GM21619 (cell line): ENCODE data around the gene AURKB.
"Not testable (repeated sequence)": the region's sequence is repeated elsewhere in the genome, so short reads cannot be mapped to it uniquely, and the experiment has no call there.

Source experiments
- ATAC-seq: cut with Tn5 transposase; IDR thresholded peaks from one replicate; pipeline ENCODE4 v1.9.1; 2021; ENCODE audit not compliant: unreplicated experiment

Gene AURKB

DNA sequence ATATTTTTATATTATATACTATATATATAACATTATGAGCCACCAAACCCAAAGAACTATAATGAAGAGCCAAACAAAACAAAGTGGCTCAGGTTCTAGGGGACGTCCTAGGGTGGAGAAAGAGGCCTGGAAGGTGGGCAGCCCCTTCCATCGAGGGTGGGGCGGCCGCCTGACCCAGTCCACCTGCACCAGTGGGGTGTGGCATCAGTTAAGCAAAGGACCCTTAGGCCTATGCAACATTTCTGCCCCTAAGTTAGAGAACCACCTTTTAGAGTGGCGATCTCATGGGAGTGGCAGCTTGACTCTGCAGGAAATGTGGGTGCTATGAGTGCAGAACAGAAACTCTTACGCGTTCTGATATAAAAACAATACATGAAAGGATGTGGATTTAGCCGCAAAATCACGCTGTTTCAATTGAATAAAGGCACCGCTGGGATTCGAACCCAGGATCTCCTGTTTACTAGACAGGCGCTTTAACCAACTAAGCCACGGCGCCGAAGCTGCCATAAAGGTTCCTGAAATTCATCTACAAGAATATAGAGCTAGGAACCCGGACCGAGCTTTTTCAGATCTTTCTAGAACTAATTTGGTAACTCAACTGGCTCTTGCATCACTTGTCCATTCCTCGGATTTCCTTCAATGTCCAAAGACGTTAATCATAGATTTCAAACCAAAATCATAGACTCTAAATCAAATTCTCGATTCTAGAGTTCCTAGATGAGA, 15.6 kb upstream of the AURKB start:
- ATAC-seq = no peak

DNA sequence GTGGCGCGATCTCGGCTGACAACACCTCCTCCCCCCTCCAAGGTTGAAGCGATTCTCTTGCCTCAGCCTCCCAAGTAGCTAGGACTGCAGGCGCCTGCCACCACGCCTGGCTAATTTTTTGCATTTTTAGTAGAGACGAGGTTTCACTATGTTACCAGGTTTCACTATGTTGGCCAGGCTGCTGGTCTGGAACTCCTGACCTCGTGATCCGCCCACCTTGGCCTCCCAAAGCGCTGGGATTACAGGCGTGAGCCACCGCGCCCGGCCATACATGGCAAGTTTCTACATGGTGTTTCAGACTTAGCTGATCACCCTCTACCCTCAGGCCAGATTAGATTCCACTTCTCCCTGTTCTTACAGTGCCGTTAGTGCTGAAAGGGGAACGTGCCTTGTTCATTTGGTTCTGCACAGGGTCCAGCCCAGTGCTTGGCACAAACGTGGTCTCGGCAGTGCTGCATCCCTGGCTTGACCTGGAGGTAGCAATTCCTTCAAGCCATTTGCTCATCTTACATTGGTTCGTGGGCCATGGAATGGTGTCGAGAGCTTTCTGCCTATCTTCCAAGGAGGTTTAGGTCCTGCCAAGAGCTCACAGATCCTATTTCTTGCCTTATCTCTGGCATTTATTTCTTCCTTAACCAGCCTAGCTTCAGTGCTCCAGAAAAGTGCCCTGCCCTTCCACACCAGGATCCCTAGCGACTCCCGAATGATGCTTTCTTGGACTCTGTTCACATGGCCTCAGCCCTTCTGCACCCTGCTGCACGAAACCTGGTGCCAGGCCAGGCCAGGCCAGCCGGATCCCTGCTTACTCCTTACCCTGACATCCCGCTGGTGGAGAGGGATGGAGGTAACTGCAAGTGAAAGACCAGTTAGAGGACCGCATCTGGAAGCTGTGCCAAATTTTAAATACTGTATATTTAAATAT, 14.8 kb upstream of the AURKB start:
- no peak for ATAC-seq

DNA sequence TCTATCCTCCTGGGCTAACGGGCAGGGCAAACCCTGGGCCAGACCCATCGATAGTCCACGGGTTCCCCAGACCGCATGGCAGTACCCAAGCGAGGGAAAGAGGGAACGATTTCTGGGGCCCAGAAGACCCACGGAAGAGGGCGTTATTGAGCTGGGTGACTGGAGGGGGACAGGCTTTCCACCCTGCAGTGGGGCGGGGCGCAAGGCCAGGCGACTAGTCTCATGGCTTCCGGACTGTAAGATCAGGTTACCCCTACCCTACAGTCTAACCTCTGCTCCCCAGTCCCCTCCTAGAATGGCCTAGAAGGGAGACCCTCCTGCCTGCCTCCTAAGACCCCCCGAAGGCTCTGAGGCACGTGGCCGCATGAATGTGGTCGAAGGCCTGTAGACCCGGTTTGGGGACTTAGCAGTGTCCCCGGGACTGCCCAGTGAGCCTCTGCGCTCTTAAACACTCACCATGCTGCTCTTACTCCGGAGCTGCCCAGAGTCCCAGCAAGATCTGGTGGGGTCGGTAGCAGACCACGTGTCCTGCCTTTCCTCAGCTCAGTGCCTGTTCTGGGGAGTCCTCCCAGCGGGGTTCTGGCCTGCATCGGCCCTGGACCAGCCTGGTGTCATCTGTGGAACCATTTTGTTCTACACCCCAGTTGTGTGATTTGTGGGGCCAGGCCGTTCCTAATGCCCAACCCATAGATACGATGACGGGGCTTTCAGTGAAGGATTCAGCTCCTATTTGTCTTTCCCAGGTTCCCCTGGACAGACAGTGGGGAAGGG, 13.2 kb upstream of the AURKB start:
- no peak for ATAC-seq

DNA sequence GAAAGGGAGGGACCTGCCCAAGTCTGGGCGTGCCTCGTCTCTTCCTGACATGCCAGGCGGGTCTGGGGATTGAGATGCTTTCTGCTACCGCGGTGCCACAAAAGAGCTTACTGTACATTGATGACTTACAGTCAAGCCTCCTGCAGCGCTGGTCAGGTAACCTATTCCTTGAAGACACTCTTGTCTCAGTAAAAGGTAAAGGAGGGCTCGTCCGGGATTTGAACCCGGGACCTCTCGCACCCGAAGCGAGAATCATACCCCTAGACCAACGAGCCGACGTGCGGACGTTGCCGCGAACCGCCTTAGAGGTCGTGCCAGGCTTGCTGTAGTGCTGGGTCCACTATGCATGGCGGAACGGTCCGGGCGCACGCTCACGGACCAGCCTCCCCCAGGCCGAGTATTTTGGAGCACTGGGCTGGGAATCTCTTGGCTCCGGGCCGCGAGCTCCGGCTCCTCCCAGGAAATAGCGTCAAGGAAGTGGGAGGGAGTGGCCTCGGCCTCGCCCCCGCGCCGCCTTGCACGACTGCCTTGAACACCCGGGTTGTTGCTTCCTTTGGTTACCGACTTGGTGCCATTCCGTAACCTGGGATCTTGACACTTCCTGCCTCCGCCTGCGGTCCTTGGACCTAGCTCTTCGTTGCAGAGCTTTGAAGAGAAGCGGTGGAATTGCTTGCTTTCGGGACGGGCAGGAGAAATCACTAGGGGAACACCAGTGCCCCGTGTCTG, 12.4 kb upstream of the AURKB start:
- ATAC-seq = peak; percentile 27

DNA sequence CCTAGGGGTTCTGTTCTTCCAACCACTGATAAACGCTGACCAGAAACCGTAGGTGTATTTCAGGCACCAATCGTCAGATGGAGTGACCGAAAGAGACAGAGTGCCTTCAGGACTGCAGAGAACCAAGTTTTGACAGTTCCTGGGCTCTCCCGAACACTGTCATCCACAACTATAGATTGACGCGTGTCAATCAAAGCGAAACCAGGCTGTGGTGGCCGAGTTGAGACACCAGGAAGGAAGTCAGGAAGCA, 11.9 kb upstream of the AURKB start:
- peak; percentile 24 for ATAC-seq

DNA sequence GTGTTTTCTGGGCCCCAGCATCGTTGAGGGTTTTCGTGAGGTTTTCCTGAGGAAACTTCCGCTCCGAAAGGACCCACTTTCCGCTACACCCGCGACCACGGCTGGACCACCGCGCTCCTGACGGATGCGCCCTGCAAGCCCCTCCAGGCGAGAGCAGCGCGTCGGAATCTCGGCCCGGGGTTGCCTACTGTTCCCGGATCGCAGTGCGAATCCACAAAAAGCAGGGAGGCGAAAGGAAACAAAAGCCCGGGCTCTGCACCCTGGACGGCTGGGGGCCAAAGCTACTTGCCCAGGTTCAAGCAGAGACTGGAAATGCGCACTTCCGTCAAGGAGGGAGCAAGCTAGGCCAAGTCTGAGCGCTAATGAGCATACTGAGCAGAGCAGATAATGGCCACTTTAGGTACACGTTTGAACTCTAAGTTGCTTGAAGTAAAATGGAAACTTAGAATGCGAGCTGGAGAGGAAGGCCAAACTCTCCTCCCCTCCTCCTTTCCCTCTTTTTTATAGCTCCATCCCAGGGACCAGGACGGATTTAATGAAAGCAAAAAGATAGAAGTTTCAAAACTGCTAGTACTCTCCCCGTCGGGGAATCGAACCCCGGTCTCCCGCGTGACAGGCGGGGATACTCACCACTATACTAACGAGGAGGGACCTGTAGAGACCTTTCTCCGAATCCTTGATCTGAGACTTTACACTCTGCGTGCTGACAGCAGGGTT, 11.4 kb upstream of the AURKB start:
- ATAC-seq = peak; percentile 40

DNA sequence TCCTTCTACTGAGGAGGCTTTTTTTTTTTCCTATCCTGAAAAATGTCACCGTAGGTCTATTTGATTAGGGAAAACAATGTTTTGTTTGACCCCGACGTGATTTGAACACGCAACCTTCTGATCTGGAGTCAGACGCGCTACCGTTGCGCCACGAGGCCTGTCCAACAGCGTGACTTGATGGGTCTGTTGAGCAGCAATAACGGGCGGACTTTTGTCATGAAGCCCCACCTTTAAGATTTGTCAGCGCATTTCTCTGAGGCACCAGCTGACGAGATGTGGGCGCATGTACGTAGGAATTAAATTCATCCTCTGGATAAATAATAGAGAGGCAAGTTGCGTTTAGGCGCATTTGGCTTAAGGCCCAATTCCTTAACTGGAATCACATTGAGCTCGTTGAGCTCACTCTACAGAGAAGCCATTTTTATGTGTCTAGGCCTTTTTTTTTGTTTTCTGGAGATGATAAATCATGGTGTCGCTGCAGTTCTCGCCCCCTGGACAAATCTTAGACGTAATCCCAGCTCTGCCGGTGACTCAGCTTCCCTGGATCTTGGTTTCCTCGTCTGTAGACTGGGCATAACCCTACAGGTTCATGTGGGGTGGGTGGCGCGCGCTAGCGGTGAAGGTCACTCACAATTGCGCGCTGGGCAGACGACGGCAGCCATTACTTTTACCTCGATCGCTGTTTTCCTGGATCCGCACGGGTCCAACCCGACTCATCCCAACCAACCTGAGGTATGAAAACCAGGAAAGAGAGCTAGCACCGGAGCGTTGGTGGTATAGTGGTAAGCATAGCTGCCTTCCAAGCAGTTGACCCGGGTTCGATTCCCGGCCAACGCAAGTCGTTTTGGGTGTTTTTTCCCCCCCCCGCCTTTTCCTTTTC, 10.6 kb upstream of the AURKB start:
- no peak for ATAC-seq

DNA sequence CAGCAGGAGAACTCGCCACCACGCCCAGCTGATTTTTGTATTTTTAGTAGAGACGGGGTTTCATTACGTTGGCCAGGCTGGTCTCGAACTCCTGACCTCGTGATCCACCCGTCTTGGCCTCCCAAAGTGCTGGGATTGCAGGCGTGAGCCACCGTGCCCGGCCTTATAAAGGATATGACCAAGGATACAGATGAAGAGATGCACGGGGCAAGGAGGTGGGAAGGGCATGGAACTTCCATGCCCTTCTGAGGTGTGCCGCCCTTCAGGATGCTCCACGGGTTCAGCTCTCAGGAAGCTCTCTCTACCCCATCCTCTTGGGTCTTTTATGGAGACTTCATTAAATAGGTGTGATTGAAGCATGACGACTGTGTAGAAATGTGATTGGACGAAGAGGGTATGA, 3.6 kb upstream of the AURKB start:
- not testable (repeated sequence) for ATAC-seq

DNA sequence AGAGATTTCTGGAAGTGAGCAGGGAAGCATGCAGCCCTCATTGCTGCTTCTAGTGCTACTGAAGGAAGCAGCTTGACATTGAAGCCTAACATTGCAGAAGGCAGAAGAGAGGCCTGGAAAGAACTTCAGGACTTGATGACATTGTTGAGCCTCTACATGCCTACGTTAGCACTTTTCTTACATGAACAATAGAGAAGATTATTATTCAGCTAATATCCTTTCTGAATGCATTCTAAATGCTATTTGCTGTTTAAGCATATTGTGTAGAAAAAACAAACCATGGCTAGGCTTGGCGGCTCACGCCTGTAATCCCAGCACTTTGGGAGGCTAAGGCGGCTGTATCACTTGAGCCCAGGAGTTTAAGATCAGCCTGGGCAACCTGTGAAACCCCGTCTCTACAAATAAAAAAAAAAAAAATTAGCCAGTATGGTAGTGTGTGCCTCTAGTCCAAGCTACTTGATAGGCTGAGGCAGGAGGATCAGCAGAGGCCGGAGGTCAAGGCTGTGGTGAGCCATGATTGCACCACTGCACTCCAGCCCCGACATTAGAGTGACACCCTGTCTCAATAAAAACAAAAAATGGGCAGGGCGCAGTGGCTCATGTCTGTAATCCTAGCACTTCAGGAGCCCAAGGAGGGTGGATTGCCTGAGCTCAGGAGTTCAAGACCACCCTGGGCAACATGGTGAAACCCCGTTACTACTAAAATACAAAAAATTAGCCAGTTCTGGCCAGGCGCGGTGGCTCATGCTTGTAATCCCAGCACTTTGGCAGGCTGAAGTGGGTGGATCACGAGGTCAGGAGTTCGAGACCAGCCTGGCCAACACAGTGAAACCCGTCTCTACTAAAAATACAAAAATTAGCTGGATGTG, 2.2 kb upstream of the AURKB start:
- ATAC-seq = no peak

DNA sequence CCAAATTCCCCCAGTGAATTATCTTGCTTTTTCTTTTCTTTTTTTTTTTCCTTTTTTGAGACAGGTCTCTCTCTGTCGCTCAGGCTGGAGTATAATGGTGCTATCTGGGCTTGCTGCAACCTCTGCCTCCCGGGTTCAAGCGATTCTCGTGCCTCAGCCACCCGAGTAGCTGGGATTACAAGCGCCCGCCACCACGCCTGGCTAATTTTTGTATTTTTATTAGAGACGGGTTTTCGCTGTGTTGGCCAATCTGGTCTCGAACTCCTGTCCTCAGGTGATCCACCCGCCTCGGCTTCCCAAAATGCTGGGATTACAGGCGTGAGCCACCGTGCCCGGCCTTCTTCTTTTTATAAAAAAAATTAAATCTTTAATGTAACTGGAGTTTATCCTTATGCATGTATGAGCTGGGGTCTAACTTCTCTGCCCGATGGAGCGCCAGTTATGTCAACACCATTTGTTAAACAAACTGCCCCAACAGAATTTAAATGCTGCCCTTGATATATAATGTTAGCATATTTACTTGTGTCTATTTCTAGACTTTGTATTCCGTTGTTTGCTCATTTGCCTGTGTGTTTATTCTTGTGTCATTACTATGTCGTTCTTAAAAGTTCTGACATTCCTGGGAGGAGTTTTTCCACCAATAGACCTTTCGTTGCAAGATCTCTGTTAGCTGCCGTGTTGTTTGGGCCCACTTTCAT, 535 bp upstream of the AURKB start:
- no peak for ATAC-seq

DNA sequence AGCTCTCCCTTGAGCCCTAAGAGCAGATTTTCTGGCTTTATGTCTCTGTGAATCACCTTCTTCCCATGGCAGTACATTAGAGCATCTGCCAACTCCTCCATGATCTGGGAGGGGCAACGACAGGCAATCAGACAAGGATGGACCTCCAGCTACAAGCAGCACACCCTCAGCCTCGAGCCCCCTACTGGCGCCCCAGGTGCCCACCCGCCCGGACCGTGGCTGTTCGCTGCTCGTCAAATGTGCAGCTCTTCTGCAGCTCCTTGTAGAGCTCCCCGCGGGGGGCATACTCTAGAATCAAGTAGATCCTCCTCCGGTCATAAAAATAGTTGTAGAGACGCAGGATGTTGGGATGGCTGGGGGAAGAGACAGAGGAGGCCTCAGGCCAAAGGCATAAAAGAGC, 3.8 kb downstream of the AURKB start:
- ATAC-seq = no peak

DNA sequence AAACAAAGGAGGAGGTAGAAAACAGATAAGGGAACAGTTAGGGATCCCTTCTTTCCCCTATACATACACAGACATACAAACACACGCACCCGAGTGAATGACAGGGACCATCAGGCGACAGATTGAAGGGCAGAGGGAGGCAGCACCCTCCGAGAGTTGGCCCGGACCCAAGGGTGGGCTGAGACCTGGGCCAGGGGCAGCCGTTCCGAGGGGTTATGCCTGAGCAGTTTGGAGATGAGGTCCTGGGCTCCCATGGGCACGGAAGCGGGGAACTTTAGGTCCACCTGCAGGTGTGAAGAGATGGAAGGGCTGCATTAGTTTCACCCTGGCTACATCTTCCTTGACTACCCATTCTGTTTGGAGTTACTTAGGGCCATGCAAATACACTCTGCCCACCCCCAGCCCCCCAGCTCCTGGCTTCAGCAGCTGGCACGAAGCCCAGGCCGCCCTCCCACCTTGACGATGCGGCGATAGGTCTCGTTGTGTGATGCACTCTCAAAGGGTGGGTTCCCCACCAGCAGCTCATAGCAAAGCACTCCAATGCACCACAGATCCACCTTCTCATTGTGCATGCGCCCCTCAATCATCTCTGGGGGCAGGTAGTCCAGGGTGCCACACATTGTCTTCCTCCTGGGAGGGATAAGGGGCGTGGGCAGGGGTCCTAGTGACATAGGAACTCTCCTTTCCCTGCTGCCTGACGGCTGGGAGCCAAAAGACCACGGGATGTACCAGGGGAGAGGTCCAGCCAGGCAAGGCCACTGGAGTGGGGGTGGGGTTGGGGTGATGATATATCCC, 5.4 kb downstream of the AURKB start:
- no peak for ATAC-seq

DNA sequence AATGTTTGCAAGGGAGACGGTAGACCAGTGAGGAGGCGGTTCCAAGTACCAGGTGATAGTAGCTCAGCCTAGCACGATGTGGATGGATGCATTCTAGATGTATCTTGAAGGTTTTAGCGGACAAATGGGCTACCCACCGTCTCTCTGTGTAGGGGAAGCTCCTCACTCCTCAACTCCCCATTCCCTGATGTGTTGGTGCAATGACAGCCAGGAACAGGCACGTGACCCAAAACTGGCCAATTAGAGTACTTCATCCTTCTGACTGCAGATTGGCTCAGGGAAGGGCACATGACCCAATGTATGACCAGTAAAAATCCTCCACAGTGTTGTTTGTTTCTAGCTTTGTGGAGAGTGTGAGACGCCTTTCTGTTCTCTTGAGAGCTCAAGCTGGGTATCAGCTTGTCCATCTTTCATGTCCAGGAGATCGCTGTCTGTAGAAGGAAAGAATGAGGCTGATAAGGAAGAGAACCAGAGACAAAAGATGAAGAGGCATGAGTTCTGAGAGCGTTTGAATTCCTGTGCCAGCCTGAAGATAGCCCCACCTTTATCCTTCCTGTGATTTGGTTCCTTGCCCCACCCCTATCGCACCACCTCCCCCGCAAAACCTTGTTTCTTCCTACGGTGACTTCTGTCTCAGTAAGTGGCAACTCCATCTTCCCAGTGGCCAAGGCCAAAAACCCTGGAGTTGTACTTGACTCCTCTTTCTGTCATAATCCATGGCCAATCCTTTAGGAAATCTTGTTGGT, 18.1 kb downstream of the AURKB start:
- ATAC-seq = peak; percentile 34

DNA sequence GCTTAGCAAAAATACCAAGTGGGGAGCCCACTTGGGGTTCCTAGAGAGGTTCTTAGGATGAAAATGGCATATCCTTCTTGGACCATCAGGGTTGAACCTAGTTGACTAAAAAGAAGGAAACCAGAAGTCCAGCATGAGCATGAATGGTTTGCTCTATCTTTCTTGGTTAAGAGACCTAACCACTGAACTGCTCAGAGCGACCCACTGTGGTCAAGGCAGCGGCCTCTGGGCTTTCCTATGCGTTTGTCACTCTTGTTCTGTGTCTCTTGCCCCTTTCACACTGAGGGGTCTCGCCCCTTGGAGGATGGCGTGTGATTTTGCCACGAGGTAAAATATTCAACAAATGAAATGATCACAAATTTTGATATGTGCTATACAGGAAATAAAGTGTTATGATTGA, 19.9 kb downstream of the AURKB start:
- ATAC-seq = no peak

DNA sequence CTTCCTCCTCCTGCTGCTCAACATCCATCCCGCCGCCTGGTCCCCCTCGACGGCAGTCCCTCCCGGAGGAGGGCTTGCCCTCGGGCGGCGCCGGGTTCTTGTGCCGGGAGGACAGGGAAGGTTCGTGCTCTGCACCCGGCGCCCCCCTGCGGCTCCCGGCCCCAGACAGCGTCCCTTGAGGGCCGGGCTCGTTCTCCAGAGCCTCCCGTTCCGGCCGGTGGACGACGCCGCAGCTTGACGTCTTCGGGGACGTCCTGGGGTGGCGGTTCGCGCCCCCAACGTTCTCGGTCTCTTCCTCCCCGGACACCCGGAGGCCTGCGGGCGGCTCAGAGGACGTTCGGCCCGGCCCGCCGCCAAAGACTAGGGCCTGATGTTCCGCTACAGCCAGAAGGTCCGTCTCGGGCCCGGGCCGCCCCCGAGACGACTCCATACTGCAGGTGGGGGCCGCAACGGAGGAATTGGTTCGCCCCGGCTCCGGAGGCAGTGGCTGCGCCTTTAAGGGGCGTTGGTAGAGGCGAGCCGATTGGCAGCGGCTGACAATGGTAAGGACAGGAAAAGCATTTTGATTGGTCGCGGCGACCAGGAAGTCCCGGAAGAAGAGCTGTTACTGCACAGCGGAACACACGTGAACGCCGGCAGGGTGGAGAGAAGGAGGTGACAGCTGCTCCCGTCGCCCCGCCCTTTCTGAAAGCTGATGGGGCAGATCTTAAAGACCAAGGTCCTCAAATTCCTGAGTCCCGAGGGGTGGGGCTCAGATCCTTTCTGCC, 20.5 kb downstream of the AURKB start, which contains the start of gene BORCS6:
BORCS6 (minus strand) TSS at position 470 of the 767 bp plus-strand sequence; CDS start at position 430, 40 bp downstream.
- peak; percentile 38 for ATAC-seq
